ENCODE results near the gene TRDMT1.
"Not testable (repeated sequence)": the region's sequence is repeated elsewhere in the genome, so short reads cannot be mapped to it uniquely, and the experiment has no call there.

Gene TRDMT1

DNA sequence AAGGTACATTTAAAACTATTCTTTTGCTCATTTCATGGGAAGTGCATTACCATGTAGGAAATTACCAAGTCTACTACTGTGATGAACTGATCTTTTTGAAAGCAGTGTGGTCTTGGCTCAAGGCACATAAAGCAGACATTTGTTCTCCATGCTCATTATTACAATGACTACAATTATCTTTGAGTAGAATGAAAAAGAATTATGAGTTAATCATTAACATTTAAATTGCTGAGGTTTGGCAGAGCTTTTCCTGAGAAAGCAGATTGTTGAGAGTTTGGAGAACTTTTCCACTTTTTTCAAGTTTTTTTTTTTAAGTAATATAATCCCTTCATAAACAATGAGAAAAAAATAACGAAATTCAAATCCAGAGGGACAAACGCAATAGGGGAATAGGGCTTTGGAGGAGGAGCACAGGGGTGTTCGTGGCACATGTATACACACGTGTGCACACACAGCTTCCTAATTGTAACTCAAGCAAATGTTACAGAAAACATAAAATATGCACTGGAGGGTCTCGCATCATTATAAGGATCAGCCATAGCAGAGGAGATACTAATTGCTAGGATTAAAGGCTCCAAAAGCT, 62.9 kb downstream of the TRDMT1 start:
- no peak for DNase-seq (ENCODE audit: low read depth in 4 of 4, low spot score in 1 of 4)

DNA sequence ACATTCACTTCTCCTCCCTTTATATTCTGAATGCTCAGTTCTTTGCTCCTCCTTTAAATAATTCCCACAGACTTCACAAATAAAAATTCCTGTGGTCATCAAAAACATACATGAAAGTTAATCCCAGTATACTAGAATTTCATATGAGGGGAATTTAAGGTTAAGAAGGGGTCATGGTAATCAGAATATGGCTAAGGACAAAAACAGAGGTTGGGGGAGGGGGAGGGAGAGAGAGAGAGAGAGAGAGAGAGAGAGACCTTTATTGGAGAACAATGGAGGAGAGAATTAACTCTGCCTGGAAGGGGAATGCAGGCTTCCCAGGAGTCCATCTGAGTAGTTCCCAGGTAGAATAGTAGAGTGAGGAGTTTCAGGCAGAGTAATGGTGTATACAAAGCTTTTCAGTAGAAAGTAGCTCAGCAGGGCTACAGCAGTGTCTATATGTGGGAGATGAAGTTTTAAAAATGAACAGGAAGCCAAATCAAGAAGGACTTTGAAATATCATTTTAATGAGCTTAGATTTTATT, 66.7 kb downstream of the TRDMT1 start:
- no peak for DNase-seq (ENCODE audit: low read depth in 4 of 4, low spot score in 1 of 4)

GRCh38 chr10:17134282-17134681, 67.2 kb downstream of the TRDMT1 start:
- DNase-seq (ENCODE audit: low read depth in 4 of 4, low spot score in 1 of 4), result no peak

DNA sequence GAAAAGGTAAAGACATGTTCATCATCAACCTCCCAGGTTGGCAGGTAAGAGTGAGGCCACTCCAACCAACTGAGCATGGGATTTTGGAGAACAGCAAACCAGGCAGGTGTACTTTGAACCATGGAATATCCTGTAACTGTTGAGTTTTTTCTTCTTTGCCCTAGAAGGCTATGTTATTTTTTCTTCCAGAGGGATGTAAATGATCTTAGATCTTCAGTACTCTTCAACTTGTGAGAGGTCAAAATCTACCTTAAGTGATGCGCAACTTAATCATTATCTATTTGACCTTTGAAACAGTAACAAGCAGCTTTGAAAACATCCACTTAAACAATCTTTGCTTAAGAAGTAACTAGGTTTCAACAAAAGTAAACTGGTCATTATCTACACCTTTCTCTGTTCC, 71.7 kb downstream of the TRDMT1 start, which contains the start of gene CUBN:
TSS of gene CUBN (minus strand) at position 71 of the 400 bp plus-strand sequence. CDS start at position 25, 46 bp downstream.
- no peak for DNase-seq (ENCODE audit: low read depth in 4 of 4, low spot score in 1 of 4)

DNA sequence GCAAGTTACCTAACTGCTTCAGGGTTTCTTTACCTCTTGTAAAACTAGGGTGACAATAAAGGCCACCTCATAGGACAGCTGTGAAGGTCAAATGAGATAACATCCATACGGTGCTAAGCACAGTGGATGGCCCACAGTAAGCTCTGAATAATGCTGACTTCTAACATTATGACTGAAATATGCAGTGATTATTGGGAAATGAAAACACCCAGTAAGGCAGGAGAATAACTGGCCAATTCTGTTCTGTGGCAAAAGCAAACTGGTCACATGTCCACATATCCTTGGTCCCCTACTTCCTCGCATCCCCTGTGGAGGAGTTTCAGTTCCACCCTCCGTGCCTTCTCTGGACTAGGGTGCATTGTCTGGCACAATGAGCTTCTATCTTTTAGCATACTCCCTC, 73.2 kb downstream of the TRDMT1 start:
- no peak for DNase-seq (ENCODE audit: low read depth in 4 of 4, low spot score in 1 of 4)

DNA sequence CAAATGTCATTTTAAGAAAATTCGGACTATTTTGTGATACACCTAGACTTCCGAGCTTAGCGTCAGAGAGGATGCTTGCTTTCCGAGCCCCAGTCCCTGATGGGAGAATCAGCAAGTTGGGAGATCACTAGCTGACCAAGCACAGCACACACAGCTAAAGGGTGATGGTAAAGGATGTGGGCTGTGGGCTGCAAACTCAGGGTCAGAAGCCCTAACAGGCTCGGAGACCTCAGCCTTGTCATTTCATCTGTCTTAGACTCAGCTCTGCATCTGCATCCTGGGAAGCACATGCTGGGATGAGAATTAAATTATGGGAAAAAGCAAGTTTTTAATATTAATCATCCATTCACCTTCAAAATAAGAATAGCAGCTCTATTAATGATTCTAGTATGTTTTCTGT, 75.1 kb downstream of the TRDMT1 start:
- DNase-seq (ENCODE audit: low read depth in 4 of 4, low spot score in 1 of 4), result no peak

- no peak for DNase-seq (ENCODE audit: low read depth in 4 of 4, low spot score in 1 of 4)
These were observed 76.1 kb downstream of the TRDMT1 start for GRCh38 chr10:17125206-17125893.

- DNase-seq (ENCODE audit: low read depth in 4 of 4, low spot score in 1 of 4), result no peak
These were observed 77.5 kb downstream of the TRDMT1 start for GRCh38 chr10:17123961-17124360.

GRCh38 chr10:17122726-17123661, 78.5 kb downstream of the TRDMT1 start:
- no peak for DNase-seq (ENCODE audit: low read depth in 4 of 4, low spot score in 1 of 4)

DNA sequence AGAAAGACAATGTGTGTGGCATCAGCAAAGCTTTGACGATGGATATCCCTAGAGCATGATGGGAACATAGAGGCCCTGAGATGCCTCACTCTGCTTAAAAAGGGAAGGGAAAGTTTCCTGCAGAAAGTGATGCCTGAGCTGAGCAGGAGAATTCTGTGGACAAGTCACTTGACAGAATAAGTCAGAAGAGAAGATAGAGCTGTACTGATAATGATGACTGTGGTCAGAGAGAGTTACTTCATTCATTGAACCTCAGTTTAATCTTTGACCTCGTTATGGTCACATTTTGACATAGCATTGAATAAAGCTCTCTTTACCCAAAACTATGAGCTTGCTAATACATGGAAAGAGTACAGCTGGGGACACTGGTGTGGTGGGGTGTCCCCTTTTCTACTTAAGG, 79.4 kb downstream of the TRDMT1 start:
- DNase-seq (ENCODE audit: low read depth in 4 of 4, low spot score in 1 of 4), result no peak

GRCh38 chr10:17120694-17121093, 80.8 kb downstream of the TRDMT1 start:
- no peak for DNase-seq (ENCODE audit: low read depth in 4 of 4, low spot score in 1 of 4)

DNA sequence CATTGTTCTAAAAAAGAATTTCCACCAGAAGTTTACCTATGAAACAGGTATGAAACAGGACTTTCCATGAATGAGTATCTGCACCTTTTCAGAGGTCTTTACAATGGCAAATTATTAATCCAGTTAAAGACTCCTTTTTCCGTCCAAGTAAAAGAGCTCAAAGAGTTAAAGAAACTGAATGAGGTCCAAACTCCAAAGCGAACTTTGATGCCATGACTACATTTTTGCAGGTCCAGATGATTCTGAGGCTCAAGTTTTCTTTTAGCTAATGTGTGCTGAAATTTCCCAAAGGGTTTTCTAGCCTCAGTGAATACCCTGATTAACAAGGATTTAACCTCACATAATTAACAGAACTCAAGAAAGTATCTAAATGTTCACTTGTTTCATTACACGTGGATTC, 81.6 kb downstream of the TRDMT1 start:
- no peak for DNase-seq (ENCODE audit: low read depth in 4 of 4, low spot score in 1 of 4)

DNA sequence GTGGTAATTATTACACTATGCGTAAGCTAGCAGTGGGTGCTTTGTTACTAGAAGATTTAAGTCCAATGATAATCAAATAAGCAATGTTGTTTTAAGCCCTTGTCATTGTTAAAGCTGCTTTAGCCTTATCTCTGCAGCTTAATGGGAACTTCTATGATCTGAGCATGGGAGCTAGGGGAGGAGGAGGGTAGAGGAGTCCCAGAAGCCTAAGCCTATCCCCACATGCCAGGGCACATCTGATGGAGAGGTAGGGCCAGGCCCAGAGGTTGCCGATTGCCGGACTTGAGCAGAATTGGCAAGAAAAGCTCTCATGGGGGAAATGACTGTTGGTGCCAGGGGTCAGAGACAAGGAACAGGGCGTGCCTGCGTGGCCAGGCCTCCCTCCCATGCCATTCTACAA, 85.3 kb downstream of the TRDMT1 start:
- DNase-seq (ENCODE audit: low read depth in 4 of 4, low spot score in 1 of 4), result no peak

GRCh38 chr10:17115683-17116082, 85.8 kb downstream of the TRDMT1 start:
- no peak for DNase-seq (ENCODE audit: low read depth in 4 of 4, low spot score in 1 of 4)

DNA sequence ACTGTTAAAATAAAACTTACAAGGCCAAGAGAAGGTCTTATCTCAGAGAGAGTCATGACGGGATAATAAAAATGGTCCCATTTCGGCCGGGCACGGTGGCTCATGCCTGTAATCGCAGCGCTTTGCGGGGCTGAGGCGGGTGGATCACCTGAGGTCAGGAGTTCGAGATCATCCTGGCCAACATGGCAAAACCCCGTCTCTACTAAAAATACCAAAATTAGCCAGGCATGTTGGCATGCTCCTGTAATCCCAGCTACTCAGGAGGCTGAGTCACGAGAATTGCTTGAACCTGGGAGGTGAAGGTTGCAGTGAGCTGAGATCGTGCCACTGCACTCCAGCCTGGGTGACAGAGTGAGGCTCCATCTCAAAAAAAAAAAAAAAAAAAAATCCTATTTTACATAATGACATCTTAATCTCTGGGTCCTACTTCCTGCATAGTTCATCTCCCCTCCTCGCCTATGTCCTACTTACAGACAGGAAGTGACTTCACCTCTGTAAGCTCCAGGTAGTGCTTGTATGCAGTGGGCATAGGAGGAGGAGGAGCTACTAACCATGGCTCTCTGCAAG, 86.5 kb downstream of the TRDMT1 start:
- not testable (repeated sequence) for DNase-seq (ENCODE audit: low read depth in 4 of 4, low spot score in 1 of 4)

DNA sequence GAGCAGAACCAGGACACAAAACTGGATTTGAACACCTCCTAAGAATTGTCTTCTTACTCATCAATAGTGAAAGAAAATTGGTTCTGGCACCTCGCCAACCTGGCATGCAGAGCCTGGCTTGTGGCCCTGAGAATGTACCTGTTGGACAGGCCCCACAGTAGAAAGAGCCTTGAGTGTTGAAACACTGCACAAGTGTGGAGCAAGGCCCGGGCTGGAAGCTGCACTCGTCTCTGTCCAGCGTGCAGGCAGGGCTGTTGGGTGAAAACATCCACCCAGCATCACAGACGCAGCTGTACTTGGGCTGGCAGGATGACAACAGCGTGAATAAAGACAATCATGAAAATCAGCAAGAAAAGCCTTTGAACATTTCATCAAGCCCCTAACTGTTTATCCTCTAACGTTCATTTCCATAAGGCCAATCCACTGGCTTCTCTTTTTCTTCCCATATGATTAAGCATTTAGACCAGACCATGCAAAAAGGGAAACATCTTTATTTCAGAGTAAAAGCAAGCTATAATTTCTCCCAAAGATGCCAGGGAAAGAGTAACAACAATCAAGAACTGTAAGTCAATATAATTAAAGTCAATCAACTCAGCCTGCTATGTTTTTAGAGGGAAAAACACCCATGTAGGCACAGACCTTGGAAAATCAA, 87.5 kb downstream of the TRDMT1 start:
- DNase-seq (ENCODE audit: low read depth in 4 of 4, low spot score in 1 of 4), result no peak

DNA sequence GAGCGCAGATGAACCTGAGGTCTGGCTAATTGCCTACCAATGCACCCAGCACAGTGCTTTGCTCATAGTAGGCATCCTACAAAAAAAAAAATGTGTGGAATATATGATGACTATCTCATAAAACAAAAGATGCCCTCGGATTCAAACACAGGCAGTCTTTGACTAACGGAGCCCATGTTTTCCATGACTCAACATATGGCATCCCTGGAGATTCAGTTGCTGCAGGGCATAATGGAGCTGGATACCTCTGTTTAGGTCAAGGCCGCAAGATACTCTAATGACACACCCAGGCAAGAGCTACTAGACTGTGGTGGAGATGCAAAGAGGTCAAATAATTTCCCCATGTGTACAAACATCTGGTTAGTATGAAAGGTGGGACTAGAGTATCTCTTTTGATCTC, 88.1 kb downstream of the TRDMT1 start:
- no peak for DNase-seq (ENCODE audit: low read depth in 4 of 4, low spot score in 1 of 4)

GRCh38 chr10:17112566-17112965, 88.9 kb downstream of the TRDMT1 start:
- no peak for DNase-seq (ENCODE audit: low read depth in 4 of 4, low spot score in 1 of 4)

DNA sequence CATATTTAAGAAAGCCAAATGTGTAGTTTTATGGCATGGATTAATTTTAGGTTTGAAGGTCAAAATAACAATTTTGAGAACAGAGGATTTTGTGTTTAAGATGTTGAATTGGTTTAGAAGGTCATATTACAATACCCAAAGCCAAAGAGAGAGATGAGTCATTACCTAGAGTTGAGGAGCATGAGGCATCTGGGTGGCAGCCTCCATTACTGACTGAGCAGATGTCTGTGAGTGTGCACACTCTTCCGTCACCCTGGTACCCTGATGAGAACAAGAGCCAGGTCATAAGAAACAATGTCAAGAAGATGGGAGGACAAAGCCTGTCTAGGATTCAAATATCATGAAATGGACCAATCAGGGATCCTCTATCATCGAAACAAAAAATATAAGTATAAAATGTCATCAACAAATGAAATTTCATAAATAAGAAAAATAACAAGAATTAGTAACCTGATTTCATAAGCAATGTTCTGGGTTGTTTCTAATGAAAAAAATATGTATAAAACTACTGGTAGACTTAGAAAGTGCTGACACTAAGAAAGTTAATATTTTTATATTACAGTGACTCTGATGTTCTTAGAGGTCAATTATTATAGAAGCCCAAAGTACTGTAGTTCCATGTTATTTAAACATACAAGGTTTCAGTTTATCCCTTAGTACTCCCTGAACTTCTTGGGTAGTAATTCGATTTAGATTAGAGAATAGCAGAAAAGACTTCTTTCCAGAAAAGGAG, 91.8 kb downstream of the TRDMT1 start:
- no peak for DNase-seq (ENCODE audit: low read depth in 4 of 4, low spot score in 1 of 4)

- no peak for DNase-seq (ENCODE audit: low read depth in 4 of 4, low spot score in 1 of 4)
These were observed 92.4 kb downstream of the TRDMT1 start for GRCh38 chr10:17109046-17109445.

Data from stimulated activated CD4-positive, alpha-beta T cell treated with anti-CD3 and anti-CD28 coated beads, Interleukin-1b, Interleukin-23, amount 100 ng/mL, for 24 hours (primary cell).